HepG2 (cell line): Measurements from ENCODE around the gene POLE. TPM values are rescaled to one million over a fixed set of nuclear protein-coding genes. Genes with fewer than 3 reads are reported as not detected.
A peak's percentile ranks its signal among the peaks of the same experiment; 100 is the strongest.

Experiments
- ATAC-seq: fragments of 200-7000 bp; cut with Tn5 transposase; 3 replicates; pipeline ENCODE4 v1.9.1; 2020; ENCODE audit warnings: mild to moderate bottlenecking, moderate library complexity
- BruUV-seq: library from RNA; stranded (reverse); fragments of 400-500 nt; replicated peaks from 2 replicates; lab custom pipeline; 2021; lab: Mats Ljungman, UMichigan
- CTCF ChIA-PET: fragments of 300-600 bp; formaldehyde crosslinking; extraction: SDS; loops from one replicate; lab custom pipeline; 2021; ENCODE audit warnings: low total read pairs, inconsistent platforms, low intra/inter-chr PET ratio; lab: Yijun Ruan, JAX
- POLR2A ChIA-PET: fragments of 350-600 bp; sonication (Branson Sonifier 250); formaldehyde crosslinking; loops from one replicate; lab custom pipeline; 2020; ENCODE audit warnings: antibody characterized with exemption, inconsistent platforms; lab: Yijun Ruan, JAX
- DNase-seq: peaks from one replicate; pipeline ENCODE4 v3.0.0-alpha.2; 2015; ENCODE audit warnings: low spot score
- FAIRE-seq: peaks from 3 replicates; lab custom pipeline; 2011; peaks lifted over from hg19 to GRCh38; lab: Jason Lieb, UNC
- H2AFZ ChIP-seq: one replicate; pipeline ENCODE4 v1.6.1; 2011; ENCODE audit warnings: low read length, inconsistent platforms
- H3K27ac ChIP-seq: fragments of 300-600 bp; 3 replicates; pipeline ENCODE4 v1.8.0; 2011; ENCODE audit warnings: mixed run types, mild to moderate bottlenecking, mixed read lengths, low read length, inconsistent platforms; ENCODE audit not compliant: insufficient read depth; ENCODE audit errors: extremely low read length
- H3K27me3 ChIP-seq, 2 experiments: fragments of 200-600 bp in 1 of 2; 2 replicates in 1 of 2; 3 replicates in 1 of 2; pipeline versions ENCODE4 v1.6.0 to v1.8.0; 2011; ENCODE audit warnings: low read length in 2 of 2, mild to moderate bottlenecking in 2 of 2, moderate library complexity in 2 of 2, inconsistent platforms in 1 of 2; ENCODE audit not compliant: insufficient read depth in 2 of 2, control insufficient read depth in 1 of 2
- H3K36me3 ChIP-seq, 2 experiments: fragments of 200-600 bp in 1 of 2; replicated peaks in 1 of 2; 2 replicates in 1 of 2; 3 replicates in 1 of 2; pipeline versions ENCODE4 v1.5.1 to v1.8.0; 2011; ENCODE audit warnings: low read length in 2 of 2, inconsistent platforms in 1 of 2; ENCODE audit not compliant: insufficient read depth in 2 of 2, control insufficient read depth in 1 of 2
- H3K4me1 ChIP-seq: 2 replicates; pipeline ENCODE4 v1.5.1; 2012; ENCODE audit warnings: low read length, inconsistent platforms; ENCODE audit not compliant: insufficient read depth
- H3K4me2 ChIP-seq: 2 replicates; pipeline ENCODE4 v1.6.0; 2011; ENCODE audit warnings: low read depth, low read length, inconsistent platforms
- H3K4me3 ChIP-seq, 3 experiments: fragments of 200-600 bp in 1 of 3; sonication (generic), shearing (Covaris generic) in 1 of 3; replicated peaks in 1 of 3; 2 replicates each; pipeline ENCODE4 v1.5.1; 2011 to 2016; ENCODE audit warnings: low read length in 3 of 3, inconsistent platforms in 2 of 3, low read depth in 2 of 3, mild to moderate bottlenecking in 2 of 3, control low read depth in 1 of 3, mixed read lengths in 1 of 3; ENCODE audit not compliant: insufficient read depth in 1 of 3
- H3K79me2 ChIP-seq: one replicate; pipeline ENCODE4 v1.6.1; 2011; ENCODE audit warnings: low read length, inconsistent platforms; ENCODE audit not compliant: insufficient read depth
- H3K9ac ChIP-seq: 2 replicates; pipeline ENCODE4 v1.6.0; 2011; ENCODE audit warnings: mild to moderate bottlenecking, low read depth, low read length, inconsistent platforms; ENCODE audit not compliant: insufficient read depth
- H3K9me3 ChIP-seq: 2 replicates; pipeline ENCODE4 v1.5.1; 2012; ENCODE audit warnings: mild to moderate bottlenecking, low read length
- H4K20me1 ChIP-seq: 2 replicates; pipeline ENCODE4 v1.6.0; 2011; ENCODE audit warnings: inconsistent platforms, mild to moderate bottlenecking, low read length, moderate library complexity; ENCODE audit not compliant: insufficient read depth
- HNRNPLL ChIP-seq: fragments of 200-400 bp; formaldehyde crosslinking; IDR thresholded peaks from 2 replicates; pipeline ENCODE4 v1.6.1; 2017; ENCODE audit warnings: mild to moderate bottlenecking, low read depth, low read length; ENCODE audit not compliant: poor library complexity, severe bottlenecking
- MAFF ChIP-seq: IDR thresholded peaks from 2 replicates; pipeline ENCODE4 v1.6.1; 2011; ENCODE audit warnings: low read depth, low read length, improper control_type of control experiment
- MAFK ChIP-seq, 2 experiments: IDR thresholded peaks in 1 of 2; conservative IDR thresholded peaks in 1 of 2; 2 replicates each; pipeline ENCODE4 v1.6.1; 2011; ENCODE audit warnings: improper control_type of control experiment in 2 of 2, low read length in 2 of 2
- MEIS1 ChIP-seq: sonication (generic); formaldehyde crosslinking; IDR thresholded peaks from 2 replicates; pipeline ENCODE4 v1.9.0; 2021; ENCODE audit warnings: mild to moderate bottlenecking, missing genetic modification reagents, moderate library complexity, borderline replicate concordance
- NFE2 ChIP-seq: sonication (generic); formaldehyde crosslinking; IDR thresholded peaks from 2 replicates; pipeline ENCODE4 v1.4.0; 2020; ENCODE audit warnings: missing genetic modification reagents
- PTBP1 ChIP-seq: fragments of 200-400 bp; formaldehyde crosslinking; IDR thresholded peaks from 2 replicates; pipeline ENCODE4 v1.6.1; 2018; ENCODE audit warnings: low read length, low read depth; ENCODE audit not compliant: poor library complexity, severe bottlenecking
- RFX1 ChIP-seq: fragments of 450-650 bp; IDR thresholded peaks from 2 replicates; pipeline ENCODE4 v1.6.1; 2017
- ZNF121 ChIP-seq: sonication (generic); formaldehyde crosslinking; IDR thresholded peaks from 2 replicates; pipeline ENCODE4 v1.5.0; 2020; ENCODE audit warnings: mild to moderate bottlenecking, missing genetic modification reagents
- ZNF639 ChIP-seq: conservative IDR thresholded peaks from 2 replicates; pipeline ENCODE4 v1.6.1; 2018; ENCODE audit warnings: missing genetic modification reagents
- WGBS: methylation state at CpG from one replicate; pipeline ENCODE4 v1.1.6; 2017; ENCODE audit warnings: low lambda C conversion rate; 5-methylcytosine and 5-hydroxymethylcytosine counted together
- in situ Hi-C: cut with HindIII; loops from 2 replicates; pipeline ENCODE4 v1.10.0; 2017; ENCODE audit warnings: low pct_unique_long_range_greater_than_20kb; ENCODE audit not compliant: extremely low pct_ligation_motif_present
- intact Hi-C: fragments of 100-400 bp; cut with micrococcal nuclease; formaldehyde crosslinking; loops from one replicate; pipeline ENCODE4 v1.10.0; 2022; ENCODE audit not compliant: unreplicated experiment
- polyA plus RNA-seq, 8 experiments: library from polyadenylated mRNA; depleted of rRNA in 3 of 8; stranded (reverse) in 7 of 8; unstranded in 1 of 8; fragments of >200 nt; fragmentation: Illumina TruSeq in 4 of 8; extraction: Trizol in 4 of 8; gene quantifications; 2 replicates each; pipeline versions ENCODE4 v1.2.1 to v1.2.3, GENCODE V29; 2011 to 2016; ENCODE audit warnings: low read depth in 4 of 8, missing spikeins in 1 of 8, mixed read lengths in 1 of 8; ENCODE audit not compliant: insufficient read depth in 1 of 8
- total RNA-seq, 5 experiments: library from RNA; depleted of rRNA; stranded (reverse); fragments of >200 nt; fragmentation: Illumina TruSeq; extraction: Trizol; gene quantifications; 2 replicates each; pipeline ENCODE4 v1.2.3, GENCODE V29; 2016; ENCODE audit warnings: low read depth in 1 of 5

Gene POLE
- total and polyA plus RNA-seq, 2 of the 13 experiments (the other 11 are each of a cell fraction or from before 2014, with no cell fraction given), result 25.3 to 52.2 TPM

GRCh38 chr12:132648616-132649225 lies 38.4 kb downstream of the POLE start:
- H3K79me2 ChIP-seq, result no peaks in the 10 kb centered on the region
- in situ Hi-C loops, result no loop called here
- no peak overlapping the region for H3K9ac ChIP-seq
- peak; percentile 41; the same call in 2 of the 3 replicates for ATAC-seq
- H3K4me2 ChIP-seq, result no peak overlapping the region
- DNase-seq, result no peak
- no peaks in the 10 kb centered on the region for H3K27me3 ChIP-seq
- peaks cover 16 to 49% of the 10 kb centered on the region in 2 experiments; a peak in 4 of 5 replicates for H3K36me3 ChIP-seq
- TF ChIP-seq RFX1 (no peak), PTBP1 (no peak), MEIS1 (no peak), ZNF639 (CRISPR knock-in tag) (no peak), NFE2 (CRISPR knock-in tag) (no peak)
- TF ChIP-seq, all 625 proteins: peak for 0
- ChIA-PET POLR2A (no interaction called here), CTCF (no interaction called here)
- WGBS, result 98% methylated on average over 21 of the region's 24 CpGs
- Histone ChIP-seq H3K4me3 (no peak overlapping the region), H2AFZ (no peak overlapping the region), H3K4me1 (no peaks in the 10 kb centered on the region), H3K9me3 (no peaks in the 10 kb centered on the region), H4K20me1 (no peaks in the 10 kb centered on the region), H3K27ac (no peak overlapping the region)
- FAIRE-seq, result no peak
- intact Hi-C loops, result no loop called here
- no TSS peak for BruUV-seq

- H3K36me3 ChIP-seq, result peaks cover 19 to 58% of the 10 kb centered on the region in 2 experiments; a peak in 4 of 5 replicates
- no peak overlapping the region for H3K4me3 ChIP-seq
- no peak for FAIRE-seq
- H4K20me1 ChIP-seq, result no peaks in the 10 kb centered on the region
- no peak overlapping the region for H3K4me2 ChIP-seq
- H3K9ac ChIP-seq, result no peak overlapping the region
- H3K9me3 ChIP-seq, result no peaks in the 10 kb centered on the region
- H3K79me2 ChIP-seq, result no peaks in the 10 kb centered on the region
- in situ Hi-C loops (no loop called here), intact Hi-C loops (no loop called here)
- H3K4me1 ChIP-seq, result no peaks in the 10 kb centered on the region
- ATAC-seq, result no peak
- H2AFZ ChIP-seq, result no peak overlapping the region
- H3K27ac ChIP-seq, result no peak overlapping the region
- no TSS peak for BruUV-seq
- POLR2A ChIA-PET, result no interaction called here
- CTCF ChIA-PET, result no interaction called here
- H3K27me3 ChIP-seq, result no peaks in the 10 kb centered on the region
- TF ChIP-seq MAFK (conservative IDR thresholded peaks at IDR 0.05 in 1 of 2, IDR thresholded peaks at IDR 0.05 in 1 of 2; ENCODE audit: low read length in 2 of 2) (peak; percentile 73 to 80; a peak in 3 of 4 replicates), HNRNPLL (no peak), MAFF (peak; percentile 76), ZNF121 (CRISPR knock-in tag) (no peak)
- no peak for DNase-seq
- 96% methylated on average over 10 of the region's 10 CpGs for WGBS
These were observed 39.3 kb downstream of the POLE start for GRCh38 chr12:132647858-132648257.
